Activated naive CD8-positive, alpha-beta T cell treated with anti-CD3 and anti-CD28 coated beads for 36 hours (primary cell): ENCODE results near the gene TMSB10. TPM values are rescaled to one million over a fixed set of nuclear protein-coding genes. Genes with fewer than 3 reads are reported as not detected.
"Not testable (repeated sequence)": the region's sequence is repeated elsewhere in the genome, so short reads cannot be mapped to it uniquely, and the experiment has no call there.

ENCODE experiments used
- DNase-seq: peaks from one replicate; pipeline ENCODE4 v3.0.0; 2021
- H3K27ac Mint-ChIP-seq: one replicate; pipeline ENCODE4 v1.8.0; 2022; ENCODE audit warnings: mild to moderate bottlenecking, moderate library complexity, mixed read lengths
- H3K27me3 Mint-ChIP-seq: one replicate; pipeline ENCODE4 v1.8.0; 2022; ENCODE audit warnings: mild to moderate bottlenecking, mixed read lengths
- H3K36me3 Mint-ChIP-seq: one replicate; pipeline ENCODE4 v1.8.0; 2021; ENCODE audit warnings: mild to moderate bottlenecking, mixed read lengths
- H3K4me1 Mint-ChIP-seq: one replicate; pipeline ENCODE4 v1.8.0; 2021; ENCODE audit warnings: mixed read lengths
- H3K4me3 Mint-ChIP-seq: one replicate; pipeline ENCODE4 v1.8.0; 2022; ENCODE audit warnings: mild to moderate bottlenecking, moderate library complexity, mixed read lengths
- H3K9me3 Mint-ChIP-seq: one replicate; pipeline ENCODE4 v1.8.0; 2022; ENCODE audit warnings: mixed read lengths
- total RNA-seq, 2 experiments: library from RNA; stranded (reverse); gene quantifications; one replicate each; pipeline ENCODE4 v1.2.3, GENCODE V29; 2021

TMSB10 gene
- total RNA-seq, 2 experiments from 2014 or later: 1,816 to 1,884 TPM

DNA sequence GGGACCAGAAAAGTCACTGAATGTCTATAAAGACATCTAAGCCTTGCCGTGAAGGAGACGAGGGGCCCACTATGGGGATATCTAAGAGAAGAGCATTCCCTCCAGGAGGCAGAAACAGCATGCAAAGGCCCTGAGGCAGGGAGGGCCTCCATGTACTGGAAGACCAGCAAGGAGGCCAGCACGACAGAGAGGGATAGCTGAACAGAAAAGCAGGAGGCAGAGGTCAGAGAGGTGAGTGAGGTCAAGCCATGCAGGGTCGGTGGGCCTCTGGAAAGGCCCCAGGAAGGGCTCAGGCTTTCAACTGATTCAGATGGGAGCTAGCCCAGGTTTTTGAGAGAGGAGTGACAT is 30.3 kb upstream of the TMSB10 start:
- DNase-seq: no peak
- peaks cover 73% of the 10 kb centered on the region for H3K4me1 Mint-ChIP-seq
- H3K36me3 Mint-ChIP-seq: peaks cover 63% of the 10 kb centered on the region
- H3K27me3 Mint-ChIP-seq: no peaks in the 10 kb centered on the region
- peak overlapping the region; percentile 52 for H3K4me3 Mint-ChIP-seq
- peak overlapping the region; percentile 96 for H3K27ac Mint-ChIP-seq
- H3K9me3 Mint-ChIP-seq: peaks cover 5% of the 10 kb centered on the region

GRCh38 chr2:84875619-84876018 is 29.8 kb upstream of the TMSB10 start:
- peak overlapping the region; percentile 35 for H3K4me3 Mint-ChIP-seq
- peak overlapping the region; percentile 96 for H3K27ac Mint-ChIP-seq
- H3K36me3 Mint-ChIP-seq: peaks cover 60% of the 10 kb centered on the region
- H3K4me1 Mint-ChIP-seq: peaks cover 68% of the 10 kb centered on the region
- not testable (repeated sequence) for H3K27me3 Mint-ChIP-seq, DNase-seq, H3K9me3 Mint-ChIP-seq

GRCh38 chr2:84876369-84876768 is 29.1 kb upstream of the TMSB10 start:
- peaks cover 64% of the 10 kb centered on the region for H3K4me1 Mint-ChIP-seq
- no peak for DNase-seq
- peak overlapping the region; percentile 96 for H3K27ac Mint-ChIP-seq
- peaks cover 5% of the 10 kb centered on the region for H3K9me3 Mint-ChIP-seq
- peak overlapping the region; percentile 35 for H3K4me3 Mint-ChIP-seq
- H3K36me3 Mint-ChIP-seq: peaks cover 55% of the 10 kb centered on the region
- H3K27me3 Mint-ChIP-seq: no peaks in the 10 kb centered on the region

DNA sequence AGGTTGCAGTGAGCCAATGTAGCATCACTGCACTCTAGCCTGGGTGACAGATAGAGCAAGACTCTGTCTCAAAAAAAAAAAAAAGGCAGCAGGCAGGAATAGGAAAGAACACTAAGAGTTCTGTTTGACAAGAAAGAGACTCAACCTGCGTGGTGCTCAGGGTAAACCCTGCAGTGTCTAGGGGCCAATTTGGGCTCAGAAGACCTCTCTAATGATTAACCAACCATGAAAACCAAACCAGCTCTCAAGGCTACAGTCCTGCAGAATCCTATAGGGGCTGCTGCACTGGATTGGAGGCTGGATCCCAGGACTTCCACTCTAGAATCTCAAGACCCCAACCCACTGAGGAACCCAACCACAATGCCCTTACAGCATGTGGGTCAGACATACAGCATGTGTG is 27.0 kb upstream of the TMSB10 start:
- Mint-ChIP-seq H3K4me1 (peaks cover 67% of the 10 kb centered on the region), H3K9me3 (peaks cover 5% of the 10 kb centered on the region), H3K4me3 (peak overlapping the region; percentile 96), H3K27ac (peak overlapping the region; percentile 96), H3K36me3 (peaks cover 45% of the 10 kb centered on the region), H3K27me3 (no peaks in the 10 kb centered on the region)
- no peak for DNase-seq

- H3K36me3 Mint-ChIP-seq: peaks cover 43% of the 10 kb centered on the region
- H3K4me3 Mint-ChIP-seq: peak overlapping the region; percentile 96
- H3K4me1 Mint-ChIP-seq: peaks cover 66% of the 10 kb centered on the region
- no peak for DNase-seq
- peaks cover 5% of the 10 kb centered on the region for H3K9me3 Mint-ChIP-seq
- H3K27ac Mint-ChIP-seq: peak overlapping the region; percentile 96
- no peaks in the 10 kb centered on the region for H3K27me3 Mint-ChIP-seq
Observed at GRCh38 chr2:84878896-84879583, 26.4 kb upstream of the TMSB10 start.

GRCh38 chr2:84879584-84880394 is 25.7 kb upstream of the TMSB10 start:
- Mint-ChIP-seq H3K36me3 (peaks cover 36% of the 10 kb centered on the region), H3K4me1 (peaks cover 65% of the 10 kb centered on the region), H3K4me3 (peak overlapping the region; percentile 96), H3K27me3 (no peaks in the 10 kb centered on the region), H3K27ac (peak overlapping the region; percentile 96), H3K9me3 (peaks cover 5% of the 10 kb centered on the region)
- DNase-seq: peak; percentile 44

- H3K4me1 Mint-ChIP-seq: peaks cover 62% of the 10 kb centered on the region
- H3K9me3 Mint-ChIP-seq: peaks cover 1% of the 10 kb centered on the region
- peaks cover 31% of the 10 kb centered on the region for H3K36me3 Mint-ChIP-seq
- peak overlapping the region; percentile 96 for H3K27ac Mint-ChIP-seq
- no peaks in the 10 kb centered on the region for H3K27me3 Mint-ChIP-seq
- H3K4me3 Mint-ChIP-seq: peak overlapping the region; percentile 96
- no peak for DNase-seq
Observed at GRCh38 chr2:84880395-84880644, 25.1 kb upstream of the TMSB10 start.

DNA sequence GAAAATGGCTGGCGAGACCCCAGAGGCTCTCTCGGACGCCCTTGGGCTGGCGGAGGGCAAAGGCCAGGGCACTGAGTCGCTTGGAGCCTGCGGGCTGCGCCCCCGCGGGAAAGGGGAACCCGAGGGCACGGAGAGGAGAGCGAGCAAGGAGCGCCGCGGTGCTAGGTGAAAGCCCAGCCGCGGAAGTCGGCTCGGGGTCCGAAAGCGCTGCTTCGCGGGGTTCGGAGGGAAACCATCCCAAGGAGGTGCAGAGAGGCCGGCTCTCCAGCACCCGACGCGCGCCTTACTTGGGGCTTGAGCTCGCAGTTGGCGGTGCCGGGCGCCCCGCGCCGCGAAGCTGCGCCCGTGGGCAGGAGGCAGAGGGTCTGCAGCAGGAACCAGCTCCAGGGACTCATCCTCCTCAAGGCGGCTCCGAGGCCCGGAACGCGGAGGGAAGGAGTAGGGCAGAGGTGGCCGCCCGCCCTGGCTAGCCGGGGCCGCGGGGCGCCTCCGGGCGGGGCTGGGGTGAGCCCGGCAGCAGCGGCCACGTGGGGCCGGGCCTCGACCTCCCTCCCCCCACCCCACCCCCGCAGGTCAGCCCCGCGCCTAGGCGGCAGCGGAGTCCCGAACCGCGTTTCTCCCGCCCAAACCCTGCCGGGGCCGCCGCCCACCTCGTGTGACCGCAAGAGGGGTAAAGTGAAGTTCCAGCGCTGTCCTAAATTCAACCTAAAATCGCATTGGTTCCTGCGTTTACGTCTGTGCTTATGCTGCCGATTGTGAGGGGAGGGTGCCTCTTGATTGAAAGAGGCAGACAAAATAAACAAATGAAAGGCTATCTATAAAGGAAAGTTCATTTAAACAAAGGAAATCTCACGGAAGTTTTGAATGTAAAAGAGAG is 24.6 kb upstream of the TMSB10 start, which contains the start of gene TRABD2A:
Gene TRABD2A (minus strand): TSS at position 440 of the 877 bp plus-strand sequence. CDS start 45 bp downstream, at position 395.
- peak; percentile 87 for DNase-seq
- H3K27ac Mint-ChIP-seq: peak within 1 kb of the TSS; percentile 98
- peaks cover 25% of the 10 kb centered on the region for H3K36me3 Mint-ChIP-seq
- H3K9me3 Mint-ChIP-seq: no peaks in the 10 kb centered on the region
- no peaks in the 10 kb centered on the region for H3K27me3 Mint-ChIP-seq
- peaks cover 61% of the 10 kb centered on the region for H3K4me1 Mint-ChIP-seq
- H3K4me3 Mint-ChIP-seq: peak within 1 kb of the TSS; percentile 96

GRCh38 chr2:84881581-84882413 is 23.7 kb upstream of the TMSB10 start:
- Mint-ChIP-seq H3K4me3 (peak overlapping the region; percentile 92), H3K27ac (peak overlapping the region; percentile 98)
- peak; percentile 87 for DNase-seq

DNA sequence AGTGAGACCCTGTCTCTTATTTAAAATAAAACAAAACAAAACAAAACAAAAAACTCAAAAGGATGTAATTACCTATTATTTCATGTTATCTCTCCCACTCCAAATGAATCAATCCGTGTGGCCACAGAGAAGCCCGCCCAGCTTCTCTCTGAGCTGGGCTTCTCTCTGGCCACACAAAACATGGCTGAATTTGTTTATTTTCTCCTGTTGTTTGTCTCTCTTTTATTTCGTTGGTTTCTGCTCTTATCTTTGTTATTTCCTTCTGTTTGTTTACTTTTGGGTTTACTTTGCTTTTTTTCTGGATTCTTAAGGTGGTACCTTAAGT is 23.1 kb upstream of the TMSB10 start:
- peaks cover 19% of the 10 kb centered on the region for H3K36me3 Mint-ChIP-seq
- no peaks in the 10 kb centered on the region for H3K27me3 Mint-ChIP-seq
- peak overlapping the region; percentile 92 for H3K4me3 Mint-ChIP-seq
- DNase-seq: no peak
- H3K4me1 Mint-ChIP-seq: peaks cover 56% of the 10 kb centered on the region
- peak overlapping the region; percentile 98 for H3K27ac Mint-ChIP-seq
- no peaks in the 10 kb centered on the region for H3K9me3 Mint-ChIP-seq

More at GRCh38 chr2:84881581-84882413, 23.7 kb upstream of the TMSB10 start:
- H3K27me3 Mint-ChIP-seq: no peaks in the 10 kb centered on the region
- peaks cover 56% of the 10 kb centered on the region for H3K4me1 Mint-ChIP-seq
- H3K9me3 Mint-ChIP-seq: no peaks in the 10 kb centered on the region
- peaks cover 19% of the 10 kb centered on the region for H3K36me3 Mint-ChIP-seq

- DNase-seq: no peak
- Mint-ChIP-seq H3K9me3 (no peaks in the 10 kb centered on the region), H3K4me1 (peaks cover 52% of the 10 kb centered on the region), H3K27ac (peak overlapping the region; percentile 98), H3K4me3 (peak overlapping the region; percentile 92), H3K36me3 (peaks cover 17% of the 10 kb centered on the region), H3K27me3 (no peaks in the 10 kb centered on the region)
Observed at GRCh38 chr2:84882775-84883550, 22.5 kb upstream of the TMSB10 start.

DNA sequence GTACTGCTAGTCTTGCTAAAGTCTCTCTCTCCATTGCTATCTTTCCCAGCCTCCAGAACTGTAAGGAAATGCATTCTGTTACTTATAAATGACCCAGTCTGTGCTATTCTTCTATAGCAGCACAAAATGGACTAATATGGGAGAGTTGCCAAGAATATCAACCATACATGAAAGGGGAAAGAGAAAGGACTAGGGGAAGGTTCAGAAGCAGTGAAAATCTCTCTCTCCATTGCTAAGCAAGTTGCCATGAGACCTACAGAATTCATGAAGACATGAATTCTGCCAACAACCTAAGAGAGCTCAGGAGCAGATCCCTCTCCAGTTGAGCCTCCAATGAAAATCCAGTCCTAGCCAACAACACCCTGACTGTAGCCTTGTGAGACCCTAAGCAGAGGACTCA is 21.0 kb upstream of the TMSB10 start:
- peaks cover 62% of the 10 kb centered on the region for H3K4me1 Mint-ChIP-seq
- DNase-seq: no peak
- H3K36me3 Mint-ChIP-seq: peaks cover 7% of the 10 kb centered on the region
- H3K4me3 Mint-ChIP-seq: no peak overlapping the region
- no peak overlapping the region for H3K27ac Mint-ChIP-seq
- H3K27me3 Mint-ChIP-seq: no peaks in the 10 kb centered on the region
- no peaks in the 10 kb centered on the region for H3K9me3 Mint-ChIP-seq

GRCh38 chr2:84885111-84885510 is 20.3 kb upstream of the TMSB10 start:
- DNase-seq: no peak
- H3K4me1 Mint-ChIP-seq: peaks cover 67% of the 10 kb centered on the region
- no peaks in the 10 kb centered on the region for H3K27me3 Mint-ChIP-seq
- H3K36me3 Mint-ChIP-seq: peaks cover 3% of the 10 kb centered on the region
- H3K27ac Mint-ChIP-seq: no peak overlapping the region
- H3K4me3 Mint-ChIP-seq: no peak overlapping the region
- H3K9me3 Mint-ChIP-seq: no peaks in the 10 kb centered on the region

DNA sequence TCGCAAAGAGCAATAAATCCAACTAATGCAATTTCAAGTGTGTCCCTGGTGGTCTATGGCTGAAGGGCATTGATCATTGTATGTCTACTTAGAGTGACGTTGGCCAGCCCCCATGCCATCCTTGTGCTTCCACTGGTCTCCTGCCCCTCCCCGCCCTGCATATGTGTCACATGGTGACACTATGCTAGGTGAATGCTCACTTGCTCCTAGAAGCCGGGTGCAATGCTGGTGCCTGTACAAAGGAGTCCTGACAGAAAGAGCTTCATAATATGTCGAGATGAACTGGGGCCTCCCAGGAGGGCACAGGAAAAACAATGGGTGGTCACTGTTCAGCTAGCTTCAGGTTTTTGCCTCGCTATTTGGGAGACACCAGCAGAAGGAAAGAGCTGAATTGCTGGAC is 18.7 kb upstream of the TMSB10 start:
- H3K27ac Mint-ChIP-seq: peak overlapping the region; percentile 96
- no peaks in the 10 kb centered on the region for H3K27me3 Mint-ChIP-seq
- DNase-seq: no peak
- H3K36me3 Mint-ChIP-seq: no peaks in the 10 kb centered on the region
- peaks cover 73% of the 10 kb centered on the region for H3K4me1 Mint-ChIP-seq
- no peaks in the 10 kb centered on the region for H3K9me3 Mint-ChIP-seq
- no peak overlapping the region for H3K4me3 Mint-ChIP-seq
